Vagina (tissue), 2 donors: ENCODE results near the gene ASPDH.

Experiments
- CTCF ChIP-seq, 3 experiments: fragments of 450-650 bp in 2 of 3; fragments of 200-600 bp in 1 of 3; sonication (generic) in 1 of 3; IDR thresholded peaks; one replicate each; pipeline ENCODE4 v1.5.1; 2017 to 2019; ENCODE audit warnings: antibody characterized with exemption in 3 of 3, mild to moderate bottlenecking in 2 of 3, moderate library complexity in 2 of 3
- POLR2AphosphoS5 ChIP-seq, 2 donors: sonication (generic); formaldehyde crosslinking; IDR thresholded peaks; one replicate each; pipeline ENCODE4 v1.9.0; 2017; ENCODE audit warnings: antibody characterized with exemption in 2 of 2, mild to moderate bottlenecking in 2 of 2, low read depth in 1 of 2; ENCODE audit not compliant: insufficient read depth in 1 of 2

GRCh38 chr19:50481351-50482149 is 32.2 kb downstream of the ASPDH start:
- no peak for TF ChIP-seq CTCF (IDR thresholded peaks at IDR 0.05)
- TF ChIP-seq POLR2AphosphoS5 (IDR thresholded peaks at IDR 0.05; ENCODE audit: insufficient read depth in 1 of 2, low read depth in 1 of 2) = no peak
